ENCODE data around the gene PSRC1. TPM values are rescaled to one million over a fixed set of nuclear protein-coding genes. Genes with fewer than 3 reads are reported as not detected.

The PSRC1 gene
- total and polyA plus RNA-seq, 2 experiments from 2014 or later = 55.0 to 61.1 TPM

DNA sequence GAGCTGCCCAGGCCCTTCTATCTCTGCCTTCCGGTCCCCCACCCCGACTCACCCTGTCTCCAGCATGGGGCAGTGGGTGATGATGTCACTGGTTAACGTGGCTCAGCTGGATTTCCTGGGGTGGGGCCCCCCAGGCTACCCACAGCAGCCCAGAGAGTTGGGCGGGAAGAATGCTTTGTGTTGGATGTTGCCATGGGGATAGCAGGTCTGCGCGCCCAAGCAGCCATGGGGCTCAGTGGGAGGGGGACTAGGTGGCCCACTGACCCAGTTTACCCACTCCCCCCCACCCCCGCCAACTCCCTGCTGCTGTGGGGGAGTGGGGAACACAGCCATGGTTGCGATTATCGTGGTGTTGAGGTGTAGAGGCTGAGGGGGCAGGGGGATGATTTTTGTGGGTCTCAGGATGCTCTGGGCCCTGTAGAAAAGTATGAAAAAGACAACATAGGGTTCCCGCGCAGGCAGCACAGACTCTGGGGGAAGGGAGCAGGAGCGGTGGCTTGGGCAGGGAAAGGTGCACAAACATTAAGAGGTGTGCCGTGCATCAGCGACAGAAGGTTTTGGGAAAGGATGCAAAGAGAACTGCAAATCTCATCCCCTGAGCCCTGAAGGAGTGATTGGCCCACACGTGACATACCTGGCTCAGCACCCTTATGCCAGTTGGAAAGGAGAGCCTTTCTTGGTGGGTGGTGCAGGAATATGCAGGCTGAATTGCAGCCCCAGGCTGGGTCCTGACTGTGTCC lies 25.1 kb downstream of the PSRC1 start:
- Histone ChIP-seq H3K4me1 (ENCODE audit: insufficient read depth) (peaks cover 25% of the 10 kb centered on the region), H3K9me2 (ENCODE audit: insufficient read depth) (no peaks in the 10 kb centered on the region), H3K36me3 (ENCODE audit: insufficient read depth) (no peaks in the 10 kb centered on the region; the same call in 1 of the 2 replicates), H4K20me1 (replicated peaks; ENCODE audit: insufficient read depth) (no peaks in the 10 kb centered on the region; the same call in 1 of the 2 replicates), H3K4me2 (no peak overlapping the region), H3K79me2 (replicated peaks; ENCODE audit: insufficient read depth) (peaks cover 19% of the 10 kb centered on the region; the same call in 1 of the 2 replicates), H3K4me3 (no peak overlapping the region), H2AFZ (no peak overlapping the region), H3K27ac (ENCODE audit: low read depth) (peak overlapping the region; percentile 39; the same call in 1 of the 2 replicates), H3F3A (replicated peaks; ENCODE audit: low read depth) (0 out of 2 replicates have a peak, but pooled peaks cover 5% of the 10 kb centered on the region), H3K27me3 (ENCODE audit: insufficient read depth) (no peaks in the 10 kb centered on the region)
- Mint-ChIP-seq H3K27me3 (ENCODE audit: insufficient read depth, low read depth, poor library complexity) (peaks cover 13% of the 10 kb centered on the region), H3K4me1 (peaks cover 44% of the 10 kb centered on the region), H3K36me3 (ENCODE audit: low read depth) (peaks cover 3% of the 10 kb centered on the region), H3K4me3 (no peak overlapping the region), H3K27ac (peak overlapping the region; percentile 56; the same call in 1 of the 2 replicates), H3K9me3 (no peaks in the 10 kb centered on the region; the same call in 2 of the 3 replicates)
- DNase-seq (ENCODE audit: low spot score) = no peak
- TF ChIP-seq POLR2AphosphoS5 (IDR thresholded peaks at IDR 0.05; ENCODE audit: low read depth) (no peak), NANOG (IDR thresholded peaks at IDR 0.05; ENCODE audit: borderline replicate concordance) (no peak), ZNF331 (CRISPR knock-in tag; IDR thresholded peaks at IDR 0.05; ENCODE audit: low read depth) (no peak), REST (IDR thresholded peaks at IDR 0.05; ENCODE audit: unreplicated experiment) (no peak), EZH2phosphoT487 (IDR thresholded peaks at IDR 0.05; ENCODE audit: unreplicated experiment) (no peak), STAT1 (IDR thresholded peaks at IDR 0.05; ENCODE audit: unreplicated experiment) (no peak), JUNB (IDR thresholded peaks at IDR 0.05; ENCODE audit: unreplicated experiment) (no peak)
- TF ChIP-seq, protein P1, sequence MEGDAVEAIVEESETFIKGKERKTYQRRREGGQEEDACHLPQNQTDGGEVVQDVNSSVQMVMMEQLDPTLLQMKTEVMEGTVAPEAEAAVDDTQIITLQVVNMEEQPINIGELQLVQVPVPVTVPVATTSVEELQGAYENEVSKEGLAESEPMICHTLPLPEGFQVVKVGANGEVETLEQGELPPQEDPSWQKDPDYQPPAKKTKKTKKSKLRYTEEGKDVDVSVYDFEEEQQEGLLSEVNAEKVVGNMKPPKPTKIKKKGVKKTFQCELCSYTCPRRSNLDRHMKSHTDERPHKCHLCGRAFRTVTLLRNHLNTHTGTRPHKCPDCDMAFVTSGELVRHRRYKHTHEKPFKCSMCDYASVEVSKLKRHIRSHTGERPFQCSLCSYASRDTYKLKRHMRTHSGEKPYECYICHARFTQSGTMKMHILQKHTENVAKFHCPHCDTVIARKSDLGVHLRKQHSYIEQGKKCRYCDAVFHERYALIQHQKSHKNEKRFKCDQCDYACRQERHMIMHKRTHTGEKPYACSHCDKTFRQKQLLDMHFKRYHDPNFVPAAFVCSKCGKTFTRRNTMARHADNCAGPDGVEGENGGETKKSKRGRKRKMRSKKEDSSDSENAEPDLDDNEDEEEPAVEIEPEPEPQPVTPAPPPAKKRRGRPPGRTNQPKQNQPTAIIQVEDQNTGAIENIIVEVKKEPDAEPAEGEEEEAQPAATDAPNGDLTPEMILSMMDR (conservative IDR thresholded peaks at IDR 0.05; ENCODE audit: low read depth in 2 of 2) = no peak
- TF ChIP-seq, protein P2, sequence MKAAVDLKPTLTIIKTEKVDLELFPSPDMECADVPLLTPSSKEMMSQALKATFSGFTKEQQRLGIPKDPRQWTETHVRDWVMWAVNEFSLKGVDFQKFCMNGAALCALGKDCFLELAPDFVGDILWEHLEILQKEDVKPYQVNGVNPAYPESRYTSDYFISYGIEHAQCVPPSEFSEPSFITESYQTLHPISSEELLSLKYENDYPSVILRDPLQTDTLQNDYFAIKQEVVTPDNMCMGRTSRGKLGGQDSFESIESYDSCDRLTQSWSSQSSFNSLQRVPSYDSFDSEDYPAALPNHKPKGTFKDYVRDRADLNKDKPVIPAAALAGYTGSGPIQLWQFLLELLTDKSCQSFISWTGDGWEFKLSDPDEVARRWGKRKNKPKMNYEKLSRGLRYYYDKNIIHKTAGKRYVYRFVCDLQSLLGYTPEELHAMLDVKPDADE (IDR thresholded peaks at IDR 0.05) = no peak
- TF ChIP-seq, protein P3, sequence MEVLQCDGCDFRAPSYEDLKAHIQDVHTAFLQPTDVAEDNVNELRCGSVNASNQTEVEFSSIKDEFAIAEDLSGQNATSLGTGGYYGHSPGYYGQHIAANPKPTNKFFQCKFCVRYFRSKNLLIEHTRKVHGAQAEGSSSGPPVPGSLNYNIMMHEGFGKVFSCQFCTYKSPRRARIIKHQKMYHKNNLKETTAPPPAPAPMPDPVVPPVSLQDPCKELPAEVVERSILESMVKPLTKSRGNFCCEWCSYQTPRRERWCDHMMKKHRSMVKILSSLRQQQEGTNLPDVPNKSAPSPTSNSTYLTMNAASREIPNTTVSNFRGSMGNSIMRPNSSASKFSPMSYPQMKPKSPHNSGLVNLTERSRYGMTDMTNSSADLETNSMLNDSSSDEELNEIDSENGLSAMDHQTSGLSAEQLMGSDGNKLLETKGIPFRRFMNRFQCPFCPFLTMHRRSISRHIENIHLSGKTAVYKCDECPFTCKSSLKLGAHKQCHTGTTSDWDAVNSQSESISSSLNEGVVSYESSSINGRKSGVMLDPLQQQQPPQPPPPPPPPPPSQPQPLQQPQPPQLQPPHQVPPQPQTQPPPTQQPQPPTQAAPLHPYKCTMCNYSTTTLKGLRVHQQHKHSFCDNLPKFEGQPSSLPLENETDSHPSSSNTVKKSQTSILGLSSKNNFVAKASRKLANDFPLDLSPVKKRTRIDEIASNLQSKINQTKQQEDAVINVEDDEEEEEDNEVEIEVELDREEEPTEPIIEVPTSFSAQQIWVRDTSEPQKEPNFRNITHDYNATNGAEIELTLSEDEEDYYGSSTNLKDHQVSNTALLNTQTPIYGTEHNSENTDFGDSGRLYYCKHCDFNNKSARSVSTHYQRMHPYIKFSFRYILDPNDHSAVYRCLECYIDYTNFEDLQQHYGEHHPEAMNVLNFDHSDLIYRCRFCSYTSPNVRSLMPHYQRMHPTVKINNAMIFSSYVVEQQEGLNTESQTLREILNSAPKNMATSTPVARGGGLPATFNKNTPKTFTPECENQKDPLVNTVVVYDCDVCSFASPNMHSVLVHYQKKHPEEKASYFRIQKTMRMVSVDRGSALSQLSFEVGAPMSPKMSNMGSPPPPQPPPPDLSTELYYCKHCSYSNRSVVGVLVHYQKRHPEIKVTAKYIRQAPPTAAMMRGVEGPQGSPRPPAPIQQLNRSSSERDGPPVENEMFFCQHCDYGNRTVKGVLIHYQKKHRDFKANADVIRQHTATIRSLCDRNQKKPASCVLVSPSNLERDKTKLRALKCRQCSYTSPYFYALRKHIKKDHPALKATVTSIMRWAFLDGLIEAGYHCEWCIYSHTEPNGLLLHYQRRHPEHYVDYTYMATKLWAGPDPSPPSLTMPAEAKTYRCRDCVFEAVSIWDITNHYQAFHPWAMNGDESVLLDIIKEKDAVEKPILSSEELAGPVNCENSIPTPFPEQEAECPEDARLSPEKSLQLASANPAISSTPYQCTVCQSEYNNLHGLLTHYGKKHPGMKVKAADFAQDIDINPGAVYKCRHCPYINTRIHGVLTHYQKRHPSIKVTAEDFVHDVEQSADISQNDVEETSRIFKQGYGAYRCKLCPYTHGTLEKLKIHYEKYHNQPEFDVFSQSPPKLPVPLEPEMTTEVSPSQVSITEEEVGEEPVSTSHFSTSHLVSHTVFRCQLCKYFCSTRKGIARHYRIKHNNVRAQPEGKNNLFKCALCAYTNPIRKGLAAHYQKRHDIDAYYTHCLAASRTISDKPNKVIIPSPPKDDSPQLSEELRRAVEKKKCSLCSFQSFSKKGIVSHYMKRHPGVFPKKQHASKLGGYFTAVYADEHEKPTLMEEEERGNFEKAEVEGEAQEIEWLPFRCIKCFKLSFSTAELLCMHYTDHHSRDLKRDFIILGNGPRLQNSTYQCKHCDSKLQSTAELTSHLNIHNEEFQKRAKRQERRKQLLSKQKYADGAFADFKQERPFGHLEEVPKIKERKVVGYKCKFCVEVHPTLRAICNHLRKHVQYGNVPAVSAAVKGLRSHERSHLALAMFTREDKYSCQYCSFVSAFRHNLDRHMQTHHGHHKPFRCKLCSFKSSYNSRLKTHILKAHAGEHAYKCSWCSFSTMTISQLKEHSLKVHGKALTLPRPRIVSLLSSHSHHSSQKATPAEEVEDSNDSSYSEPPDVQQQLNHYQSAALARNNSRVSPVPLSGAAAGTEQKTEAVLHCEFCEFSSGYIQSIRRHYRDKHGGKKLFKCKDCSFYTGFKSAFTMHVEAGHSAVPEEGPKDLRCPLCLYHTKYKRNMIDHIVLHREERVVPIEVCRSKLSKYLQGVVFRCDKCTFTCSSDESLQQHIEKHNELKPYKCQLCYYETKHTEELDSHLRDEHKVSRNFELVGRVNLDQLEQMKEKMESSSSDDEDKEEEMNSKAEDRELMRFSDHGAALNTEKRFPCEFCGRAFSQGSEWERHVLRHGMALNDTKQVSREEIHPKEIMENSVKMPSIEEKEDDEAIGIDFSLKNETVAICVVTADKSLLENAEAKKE (CRISPR knock-in tag; IDR thresholded peaks at IDR 0.05) = no peak
- ATAC-seq = no peak

Data from GM23338 (cell line).